ENCODE results near the gene ACOT7.
"Not testable (repeated sequence)": the region's sequence is repeated elsewhere in the genome, so short reads cannot be mapped to it uniquely, and the experiment has no call there.

The ACOT7 gene

DNA sequence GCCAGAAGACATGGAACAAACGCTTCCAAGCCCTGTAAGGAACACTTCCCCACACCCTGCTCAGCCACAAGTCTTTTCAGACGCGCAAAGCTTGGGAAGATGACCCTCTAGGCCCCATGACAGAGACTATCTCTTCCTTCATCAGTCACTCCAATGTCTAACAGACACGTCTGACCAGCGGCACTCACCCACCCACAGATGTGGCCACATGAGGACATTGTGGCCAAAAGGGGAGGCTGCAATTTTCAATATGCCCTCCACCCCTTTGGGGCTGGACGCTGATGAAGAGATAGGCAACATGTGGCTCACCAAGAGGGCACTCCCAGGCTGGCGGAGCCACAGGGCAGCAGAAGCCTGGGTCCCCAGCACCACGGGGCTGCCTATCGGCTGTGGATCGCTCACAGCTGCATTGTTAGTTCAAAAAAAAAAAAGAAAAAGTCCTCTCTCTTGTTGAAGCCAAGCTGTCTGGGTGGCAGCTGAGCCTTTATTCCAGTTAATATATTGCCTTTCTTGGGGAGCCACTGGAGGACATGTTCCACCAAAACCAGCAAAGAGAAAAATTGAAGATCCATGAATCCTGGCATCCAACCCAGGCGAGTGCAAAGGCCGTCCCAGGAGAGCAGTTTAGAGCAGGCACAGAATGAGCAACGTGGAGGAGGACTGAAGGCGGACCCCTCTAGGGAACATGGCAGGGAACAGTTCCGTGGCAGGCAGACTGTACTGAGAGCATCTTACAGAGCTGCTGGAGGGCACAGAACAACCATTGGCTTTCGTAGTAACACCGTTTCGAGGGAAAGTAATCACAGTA, 80.0 kb downstream of the ACOT7 start:
- H3K4me1 ChIP-seq (ENCODE audit: control insufficient read depth, insufficient read depth, low read length): no peaks in the 10 kb centered on the region
- no peak overlapping the region for H3K27ac ChIP-seq (ENCODE audit: low read length)
- H3K4me3 ChIP-seq (ENCODE audit: low read length): no peak overlapping the region
- no peaks in the 10 kb centered on the region for H3K9me3 ChIP-seq (ENCODE audit: control insufficient read depth, insufficient read depth, low read length)
- no peaks in the 10 kb centered on the region for H3K27me3 ChIP-seq (ENCODE audit: control insufficient read depth, insufficient read depth, low read length)
- no peak for DNase-seq (ENCODE audit: low read depth, low spot score)
- peaks cover 11% of the 10 kb centered on the region for H3K36me3 ChIP-seq (ENCODE audit: control insufficient read depth, insufficient read depth, low read length)
- no CpG with 5 or more reads among the region's 18 CpGs for WGBS (ENCODE audit: insufficient coverage, insufficient read length)

GRCh38 chr1:6310116-6310848, 83.3 kb downstream of the ACOT7 start:
- H3K36me3 ChIP-seq (ENCODE audit: control insufficient read depth, insufficient read depth, low read length): peaks cover 11% of the 10 kb centered on the region; the same call in 1 of the 2 replicates
- no CpG with 5 or more reads among the region's 9 CpGs for WGBS (ENCODE audit: insufficient coverage, insufficient read length)

DNA sequence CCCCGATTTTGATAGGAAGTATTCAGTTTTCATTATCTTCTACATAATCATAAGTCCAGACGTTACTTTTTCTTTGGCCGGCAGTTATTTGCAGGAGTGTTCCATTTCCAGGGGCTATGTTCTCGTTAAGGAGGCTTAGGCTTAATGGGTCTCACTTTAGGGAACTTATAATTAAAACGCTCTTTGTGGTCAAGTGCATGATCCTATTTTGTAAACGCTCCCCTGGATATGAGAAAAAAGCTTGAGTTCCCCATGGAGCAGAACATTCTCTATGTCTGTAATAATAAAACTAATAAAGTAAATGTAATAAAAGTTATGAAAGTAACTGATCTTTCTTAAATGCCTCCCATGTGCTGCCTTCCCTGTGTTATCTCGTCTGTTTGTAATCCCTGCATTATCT, 84.0 kb downstream of the ACOT7 start:
- Histone ChIP-seq H3K4me3 (ENCODE audit: low read length) (no peak overlapping the region), H3K36me3 (ENCODE audit: control insufficient read depth, insufficient read depth, low read length) (peaks cover 11% of the 10 kb centered on the region; the same call in 1 of the 2 replicates), H3K27ac (ENCODE audit: low read length) (no peak overlapping the region), H3K9me3 (ENCODE audit: control insufficient read depth, insufficient read depth, low read length) (no peaks in the 10 kb centered on the region; the same call in 1 of the 2 replicates), H3K27me3 (ENCODE audit: control insufficient read depth, insufficient read depth, low read length) (no peaks in the 10 kb centered on the region), H3K4me1 (ENCODE audit: control insufficient read depth, insufficient read depth, low read length) (no peaks in the 10 kb centered on the region)
- DNase-seq (ENCODE audit: low read depth, low spot score): no peak
- no CpG with 5 or more reads among the region's 7 CpGs for WGBS (ENCODE audit: insufficient coverage, insufficient read length)

More at GRCh38 chr1:6310116-6310848, 83.3 kb downstream of the ACOT7 start:
- no peaks in the 10 kb centered on the region for H3K4me1 ChIP-seq (ENCODE audit: control insufficient read depth, insufficient read depth, low read length)
- no peak overlapping the region for H3K27ac ChIP-seq (ENCODE audit: low read length)
- no peaks in the 10 kb centered on the region; the same call in 1 of the 2 replicates for H3K9me3 ChIP-seq (ENCODE audit: control insufficient read depth, insufficient read depth, low read length)
- H3K27me3 ChIP-seq (ENCODE audit: control insufficient read depth, insufficient read depth, low read length): no peaks in the 10 kb centered on the region
- DNase-seq (ENCODE audit: low read depth, low spot score): no peak
- no peak overlapping the region for H3K4me3 ChIP-seq (ENCODE audit: low read length)

GRCh38 chr1:6308449-6308848, 85.1 kb downstream of the ACOT7 start:
- peaks cover 11% of the 10 kb centered on the region; the same call in 1 of the 2 replicates for H3K36me3 ChIP-seq (ENCODE audit: control insufficient read depth, insufficient read depth, low read length)
- DNase-seq (ENCODE audit: low read depth, low spot score): no peak
- no peak overlapping the region for H3K27ac ChIP-seq (ENCODE audit: low read length)
- H3K4me3 ChIP-seq (ENCODE audit: low read length): no peak overlapping the region
- no peaks in the 10 kb centered on the region for H3K27me3 ChIP-seq (ENCODE audit: control insufficient read depth, insufficient read depth, low read length)
- no CpG with 5 or more reads among the region's 13 CpGs for WGBS (ENCODE audit: insufficient coverage, insufficient read length)
- H3K9me3 ChIP-seq (ENCODE audit: control insufficient read depth, insufficient read depth, low read length): no peaks in the 10 kb centered on the region; the same call in 1 of the 2 replicates
- H3K4me1 ChIP-seq (ENCODE audit: control insufficient read depth, insufficient read depth, low read length): no peaks in the 10 kb centered on the region

- no CpG with 5 or more reads among the region's 7 CpGs for WGBS (ENCODE audit: insufficient coverage, insufficient read length)
- peaks cover 13% of the 10 kb centered on the region; the same call in 1 of the 2 replicates for H3K36me3 ChIP-seq (ENCODE audit: control insufficient read depth, insufficient read depth, low read length)
- not testable (repeated sequence) for H3K4me3 ChIP-seq (ENCODE audit: low read length); H3K27me3 ChIP-seq (ENCODE audit: control insufficient read depth, insufficient read depth, low read length); DNase-seq (ENCODE audit: low read depth, low spot score); H3K9me3 ChIP-seq (ENCODE audit: control insufficient read depth, insufficient read depth, low read length); H3K4me1 ChIP-seq (ENCODE audit: control insufficient read depth, insufficient read depth, low read length); H3K27ac ChIP-seq (ENCODE audit: low read length)
Measured at GRCh38 chr1:6307682-6308081, 85.9 kb downstream of the ACOT7 start.

GRCh38 chr1:6307099-6307498, 86.5 kb downstream of the ACOT7 start:
- WGBS (ENCODE audit: insufficient coverage, insufficient read length): no CpG with 5 or more reads among the region's 15 CpGs
- H3K4me3 ChIP-seq (ENCODE audit: low read length): no peak overlapping the region
- H3K36me3 ChIP-seq (ENCODE audit: control insufficient read depth, insufficient read depth, low read length): peaks cover 14% of the 10 kb centered on the region; the same call in 1 of the 2 replicates
- H3K9me3 ChIP-seq (ENCODE audit: control insufficient read depth, insufficient read depth, low read length): no peaks in the 10 kb centered on the region; the same call in 1 of the 2 replicates
- H3K4me1 ChIP-seq (ENCODE audit: control insufficient read depth, insufficient read depth, low read length): no peaks in the 10 kb centered on the region
- H3K27ac ChIP-seq (ENCODE audit: low read length): no peak overlapping the region
- no peaks in the 10 kb centered on the region for H3K27me3 ChIP-seq (ENCODE audit: control insufficient read depth, insufficient read depth, low read length)
- DNase-seq (ENCODE audit: low read depth, low spot score): no peak

GRCh38 chr1:6303397-6304012, 90.1 kb downstream of the ACOT7 start:
- no CpG with 5 or more reads among the region's 15 CpGs for WGBS (ENCODE audit: insufficient coverage, insufficient read length)
- H3K36me3 ChIP-seq (ENCODE audit: control insufficient read depth, insufficient read depth, low read length): peaks cover 12% of the 10 kb centered on the region; the same call in 1 of the 2 replicates
- H3K27ac ChIP-seq (ENCODE audit: low read length): no peak overlapping the region
- H3K9me3 ChIP-seq (ENCODE audit: control insufficient read depth, insufficient read depth, low read length): no peaks in the 10 kb centered on the region; the same call in 1 of the 2 replicates
- DNase-seq (ENCODE audit: low read depth, low spot score): no peak
- no peak overlapping the region for H3K4me3 ChIP-seq (ENCODE audit: low read length)
- no peaks in the 10 kb centered on the region for H3K4me1 ChIP-seq (ENCODE audit: control insufficient read depth, insufficient read depth, low read length)
- no peaks in the 10 kb centered on the region for H3K27me3 ChIP-seq (ENCODE audit: control insufficient read depth, insufficient read depth, low read length)

- H3K4me1 ChIP-seq (ENCODE audit: control insufficient read depth, insufficient read depth, low read length): no peaks in the 10 kb centered on the region
- WGBS (ENCODE audit: insufficient coverage, insufficient read length): no CpG with 5 or more reads among the region's 7 CpGs
- H3K36me3 ChIP-seq (ENCODE audit: control insufficient read depth, insufficient read depth, low read length): peaks cover 12% of the 10 kb centered on the region; the same call in 1 of the 2 replicates
- H3K4me3 ChIP-seq (ENCODE audit: low read length): no peak overlapping the region
- H3K27ac ChIP-seq (ENCODE audit: low read length): no peak overlapping the region
- no peaks in the 10 kb centered on the region for H3K27me3 ChIP-seq (ENCODE audit: control insufficient read depth, insufficient read depth, low read length)
- H3K9me3 ChIP-seq (ENCODE audit: control insufficient read depth, insufficient read depth, low read length): no peaks in the 10 kb centered on the region; the same call in 1 of the 2 replicates
- no peak for DNase-seq (ENCODE audit: low read depth, low spot score)
Measured at GRCh38 chr1:6302568-6302967, 91.0 kb downstream of the ACOT7 start.

DNA sequence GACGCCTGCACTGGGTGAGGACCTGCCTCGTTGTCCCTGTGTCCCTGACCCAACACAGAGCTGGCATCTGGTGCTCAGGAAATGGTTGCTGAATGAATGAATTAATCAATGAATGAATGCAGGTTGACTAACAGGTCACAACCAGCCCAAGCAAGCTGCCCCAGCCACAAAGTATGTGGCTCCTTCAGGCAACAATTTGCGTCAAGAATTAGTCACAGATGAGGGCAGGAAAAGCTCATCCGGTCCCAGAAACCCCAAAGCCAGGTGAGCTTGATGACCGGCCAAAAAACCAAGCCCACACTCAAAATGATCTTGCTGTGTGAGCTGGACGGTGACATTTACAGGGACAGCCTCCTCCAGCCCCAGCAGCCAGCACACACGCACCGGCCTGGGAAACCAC, 92.0 kb downstream of the ACOT7 start:
- Histone ChIP-seq H3K27me3 (ENCODE audit: control insufficient read depth, insufficient read depth, low read length) (no peaks in the 10 kb centered on the region), H3K27ac (ENCODE audit: low read length) (no peak overlapping the region), H3K4me3 (ENCODE audit: low read length) (no peak overlapping the region), H3K36me3 (ENCODE audit: control insufficient read depth, insufficient read depth, low read length) (peaks cover 8% of the 10 kb centered on the region; the same call in 1 of the 2 replicates), H3K9me3 (ENCODE audit: control insufficient read depth, insufficient read depth, low read length) (no peaks in the 10 kb centered on the region), H3K4me1 (ENCODE audit: control insufficient read depth, insufficient read depth, low read length) (no peaks in the 10 kb centered on the region)
- DNase-seq (ENCODE audit: low read depth, low spot score): no peak
- no CpG with 5 or more reads among the region's 8 CpGs for WGBS (ENCODE audit: insufficient coverage, insufficient read length)

DNA sequence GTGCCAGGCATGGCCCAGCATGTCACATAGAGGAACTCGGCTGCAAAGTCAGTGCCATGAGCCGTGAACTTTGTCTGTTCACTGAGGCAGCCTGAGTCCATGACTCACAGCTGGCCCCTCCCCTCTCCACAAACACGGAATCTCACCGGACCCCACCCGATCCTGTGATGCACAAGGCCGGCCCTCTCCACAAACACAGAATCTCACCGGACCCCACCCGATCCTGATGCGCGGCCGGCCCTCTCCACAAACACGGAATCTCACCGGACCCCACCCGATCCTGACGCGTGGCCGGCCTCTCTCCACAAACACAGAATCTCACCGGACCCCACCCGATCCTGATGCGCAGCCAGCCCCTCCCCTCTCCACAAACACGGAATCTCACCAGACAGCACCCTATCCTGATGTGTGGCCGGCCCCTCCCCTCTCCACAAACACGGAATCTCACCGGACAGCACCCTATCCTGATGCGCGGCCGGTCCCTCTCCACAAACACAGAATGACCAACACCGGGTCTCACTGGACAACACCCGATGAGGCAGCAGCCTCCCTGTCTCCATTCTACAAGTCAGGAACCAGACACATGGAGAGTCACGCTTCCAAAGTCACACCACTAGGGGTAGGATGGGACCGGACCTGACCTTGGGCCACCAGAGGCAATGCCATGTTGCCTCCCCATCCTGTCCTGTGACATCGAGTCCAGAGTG, 93.1 kb downstream of the ACOT7 start:
- no peak overlapping the region for H3K4me3 ChIP-seq (ENCODE audit: low read length)
- H3K27me3 ChIP-seq (ENCODE audit: control insufficient read depth, insufficient read depth, low read length): no peaks in the 10 kb centered on the region
- H3K36me3 ChIP-seq (ENCODE audit: control insufficient read depth, insufficient read depth, low read length): peaks cover 4% of the 10 kb centered on the region; the same call in 1 of the 2 replicates
- no peaks in the 10 kb centered on the region for H3K9me3 ChIP-seq (ENCODE audit: control insufficient read depth, insufficient read depth, low read length)
- DNase-seq (ENCODE audit: low read depth, low spot score): no peak
- WGBS (ENCODE audit: insufficient coverage, insufficient read length): no CpG with 5 or more reads among the region's 32 CpGs
- no peaks in the 10 kb centered on the region for H3K4me1 ChIP-seq (ENCODE audit: control insufficient read depth, insufficient read depth, low read length)
- no peak overlapping the region for H3K27ac ChIP-seq (ENCODE audit: low read length)

Measured in iPS DF 6.9 (cell line).